ENCODE measurements around the gene REEP6.

Gene REEP6

DNA sequence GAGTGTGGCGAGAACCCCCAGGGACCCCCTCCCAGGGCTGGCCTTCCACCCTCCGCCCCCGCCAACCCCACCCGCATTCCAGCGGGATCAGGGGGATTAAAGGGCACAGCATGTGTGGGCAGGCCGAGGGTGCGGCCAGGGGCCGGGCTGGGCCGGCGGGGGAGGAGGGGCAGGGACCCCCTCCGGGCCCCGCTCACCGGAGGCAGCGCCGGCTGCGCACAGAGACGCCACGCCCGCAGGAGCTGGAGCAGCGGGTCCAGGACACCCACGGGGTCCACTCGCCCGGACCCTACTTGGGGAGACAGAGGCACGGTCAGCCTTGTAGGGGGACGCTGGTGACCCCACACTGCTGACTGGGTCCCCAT is 19.4 kb downstream of the REEP6 start:
- TF ChIP-seq, protein P1, sequence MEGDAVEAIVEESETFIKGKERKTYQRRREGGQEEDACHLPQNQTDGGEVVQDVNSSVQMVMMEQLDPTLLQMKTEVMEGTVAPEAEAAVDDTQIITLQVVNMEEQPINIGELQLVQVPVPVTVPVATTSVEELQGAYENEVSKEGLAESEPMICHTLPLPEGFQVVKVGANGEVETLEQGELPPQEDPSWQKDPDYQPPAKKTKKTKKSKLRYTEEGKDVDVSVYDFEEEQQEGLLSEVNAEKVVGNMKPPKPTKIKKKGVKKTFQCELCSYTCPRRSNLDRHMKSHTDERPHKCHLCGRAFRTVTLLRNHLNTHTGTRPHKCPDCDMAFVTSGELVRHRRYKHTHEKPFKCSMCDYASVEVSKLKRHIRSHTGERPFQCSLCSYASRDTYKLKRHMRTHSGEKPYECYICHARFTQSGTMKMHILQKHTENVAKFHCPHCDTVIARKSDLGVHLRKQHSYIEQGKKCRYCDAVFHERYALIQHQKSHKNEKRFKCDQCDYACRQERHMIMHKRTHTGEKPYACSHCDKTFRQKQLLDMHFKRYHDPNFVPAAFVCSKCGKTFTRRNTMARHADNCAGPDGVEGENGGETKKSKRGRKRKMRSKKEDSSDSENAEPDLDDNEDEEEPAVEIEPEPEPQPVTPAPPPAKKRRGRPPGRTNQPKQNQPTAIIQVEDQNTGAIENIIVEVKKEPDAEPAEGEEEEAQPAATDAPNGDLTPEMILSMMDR (IDR thresholded peaks at IDR 0.05; ENCODE audit: extremely low read depth, missing control alignments), result no peak
- no peak for DNase-seq (ENCODE audit: low spot score)

DNA sequence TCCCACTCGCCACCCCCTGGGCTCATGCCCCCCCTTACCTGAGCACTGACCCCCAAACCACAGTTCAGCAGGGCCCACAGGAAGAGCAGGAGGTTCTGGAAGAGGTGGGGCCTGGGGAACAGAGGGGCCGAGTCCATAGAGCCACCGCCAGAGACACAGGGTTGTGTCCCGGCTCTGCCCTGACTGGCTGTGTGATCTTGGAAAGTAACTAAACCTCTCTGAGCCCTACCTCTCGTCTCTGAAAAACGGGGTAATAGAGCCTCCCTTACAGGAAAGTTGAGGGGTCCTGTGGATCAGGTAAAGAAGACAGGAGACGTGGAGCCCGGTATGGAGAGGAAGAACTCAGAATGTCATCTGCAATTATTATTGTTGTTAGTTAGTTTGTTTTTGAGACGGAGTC is 19.8 kb downstream of the REEP6 start:
- TF ChIP-seq, protein P1 (IDR thresholded peaks at IDR 0.05; ENCODE audit: extremely low read depth, missing control alignments), result no peak

DNA sequence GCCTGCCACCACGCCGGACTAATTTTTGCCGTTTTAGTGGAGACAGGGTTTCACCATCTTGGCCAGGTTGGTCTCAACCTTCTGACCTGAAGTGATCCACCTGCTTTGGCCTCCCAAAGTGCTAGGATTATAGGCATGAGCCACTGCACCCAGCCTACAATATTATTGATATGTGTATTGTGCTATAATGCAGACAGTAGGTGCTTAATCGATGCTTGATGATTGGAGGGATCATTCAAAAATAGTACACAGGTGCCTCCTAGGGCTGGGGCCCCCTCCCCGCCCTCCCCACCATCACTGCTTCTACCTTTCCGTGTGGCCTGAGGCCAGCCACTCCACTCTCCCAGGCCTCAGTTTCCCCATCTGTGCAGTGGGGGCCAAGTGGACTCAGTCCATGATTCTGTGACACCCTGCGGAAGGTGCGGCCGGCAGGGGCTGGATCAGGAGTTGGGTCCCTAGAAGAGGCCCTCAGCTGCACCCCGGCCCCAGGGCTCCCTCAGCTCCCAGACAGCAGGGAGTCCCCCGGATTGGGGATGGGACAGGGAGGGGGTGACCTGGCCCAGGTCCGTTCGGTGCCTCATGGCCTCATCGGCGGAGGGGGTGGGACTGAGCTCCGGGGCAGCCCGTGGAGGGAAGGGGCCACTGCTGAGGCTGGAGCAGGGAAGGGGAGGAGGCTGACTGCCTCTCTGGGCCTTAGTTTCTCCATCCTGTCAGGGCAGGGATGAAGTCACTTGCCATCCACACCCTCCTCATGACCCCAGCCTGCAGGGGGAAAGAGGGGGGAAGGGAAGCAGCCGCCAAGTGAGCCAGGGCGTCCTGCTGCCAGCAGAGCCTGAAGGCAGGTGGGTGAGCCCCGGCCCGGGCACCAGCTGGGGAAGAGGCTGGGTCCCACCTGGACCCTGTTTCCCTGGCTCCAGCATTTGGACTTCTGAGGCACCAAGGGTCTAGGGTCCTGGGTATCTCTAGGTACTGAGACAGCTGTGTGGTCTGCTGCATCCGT is 20.6 kb downstream of the REEP6 start:
- TF ChIP-seq, protein P1 (IDR thresholded peaks at IDR 0.05; ENCODE audit: extremely low read depth, missing control alignments), result no peak
- no peak for DNase-seq (ENCODE audit: low spot score)

More for the DNA sequence above, 19.8 kb downstream of the REEP6 start:
- no peak for DNase-seq (ENCODE audit: low spot score)

DNA sequence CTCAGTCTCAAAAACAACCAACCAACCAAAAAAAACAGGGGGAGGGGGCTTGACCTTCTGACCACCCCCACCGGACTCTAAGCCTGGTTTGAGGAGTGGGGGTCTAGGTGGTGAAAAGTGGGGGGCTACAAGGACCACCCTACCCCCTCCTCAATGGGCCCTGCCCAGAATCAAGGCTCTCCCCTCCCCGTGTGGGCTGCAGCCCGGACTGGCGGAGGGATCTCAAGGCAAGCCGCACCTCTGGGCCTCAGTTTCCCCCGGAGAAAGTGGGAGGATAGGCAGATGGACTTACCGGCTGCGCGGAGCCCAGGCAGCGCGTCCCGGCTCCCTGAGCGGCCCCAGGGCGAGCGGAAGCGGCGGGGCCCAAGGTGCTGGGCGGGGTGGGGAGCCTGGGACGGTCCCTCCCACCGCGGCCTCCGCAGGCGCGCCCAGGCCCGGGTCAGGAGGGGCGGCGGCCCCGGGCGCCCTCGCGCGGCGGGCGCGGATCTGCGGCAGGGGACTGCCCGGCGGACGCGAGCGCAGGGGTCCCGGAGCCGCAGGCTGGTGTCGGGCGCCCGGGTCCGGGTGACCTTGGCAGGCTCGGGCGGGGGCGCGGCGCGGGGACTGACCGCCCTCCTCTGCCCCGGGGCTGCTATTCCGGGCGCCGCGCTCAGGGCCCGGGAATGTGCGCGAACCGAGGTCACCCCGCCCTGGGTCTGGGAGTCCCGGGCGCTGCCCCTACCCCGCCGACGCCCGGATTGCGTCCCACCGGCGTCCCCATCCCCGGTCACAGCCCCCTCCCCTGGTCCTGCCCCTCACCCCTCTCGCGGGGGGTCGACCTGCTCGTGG is 21.9 kb downstream of the REEP6 start, which contains the start of gene ADAMTSL5:
Gene ADAMTSL5 (minus strand): TSS at position 349 of the 828 bp plus-strand sequence. CDS start 2,076 bp downstream, outside the sequence.
- peak; percentile 93 for DNase-seq (ENCODE audit: low spot score)

DNA sequence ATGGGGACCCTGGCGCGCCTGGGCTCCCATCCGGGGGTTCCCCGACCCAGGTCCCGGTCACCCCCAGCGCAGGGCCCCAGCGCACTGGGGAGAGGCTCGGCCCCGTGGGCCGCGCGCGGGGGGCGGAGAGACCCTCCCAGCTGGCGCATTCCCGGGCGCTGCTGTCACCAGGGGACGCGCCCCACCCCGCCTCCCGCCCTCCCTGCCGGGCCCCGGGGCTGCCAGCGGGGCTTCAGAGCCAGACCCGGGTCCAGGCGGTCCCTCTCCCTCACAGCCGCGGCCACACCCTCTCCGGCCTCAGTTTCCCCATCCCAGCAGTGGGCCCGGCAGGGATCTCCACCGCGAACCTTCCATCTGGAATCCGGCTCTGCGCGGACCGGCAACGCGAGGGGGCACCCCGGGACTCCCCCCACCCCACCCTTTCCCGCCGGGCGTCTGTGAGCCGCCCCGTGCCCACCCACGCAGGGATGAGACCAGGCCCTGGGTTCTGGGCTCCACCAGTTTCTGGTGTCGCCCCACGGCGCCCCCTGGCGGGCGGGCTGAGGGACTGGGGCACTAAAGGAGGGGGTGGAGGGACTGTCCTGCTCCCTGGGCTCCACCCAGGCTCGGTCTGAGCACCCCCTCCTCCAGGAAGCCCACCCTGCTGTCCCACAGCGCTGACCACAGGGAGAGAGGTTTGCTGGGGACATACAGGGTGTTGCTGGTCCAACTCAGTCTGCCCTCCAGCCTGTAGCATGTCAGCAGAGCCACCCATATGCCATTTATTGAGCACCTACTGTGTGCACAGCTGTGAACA is 22.7 kb downstream of the REEP6 start:
- DNase-seq (ENCODE audit: low spot score), result peak; percentile 84
- TF ChIP-seq, protein P1 (IDR thresholded peaks at IDR 0.05; ENCODE audit: extremely low read depth, missing control alignments), result peak; percentile 44

More for the DNA sequence above, 21.9 kb downstream of the REEP6 start, which contains the start of gene ADAMTSL5:
- TF ChIP-seq, protein P1 (IDR thresholded peaks at IDR 0.05; ENCODE audit: extremely low read depth, missing control alignments), result peak; percentile 55

DNA sequence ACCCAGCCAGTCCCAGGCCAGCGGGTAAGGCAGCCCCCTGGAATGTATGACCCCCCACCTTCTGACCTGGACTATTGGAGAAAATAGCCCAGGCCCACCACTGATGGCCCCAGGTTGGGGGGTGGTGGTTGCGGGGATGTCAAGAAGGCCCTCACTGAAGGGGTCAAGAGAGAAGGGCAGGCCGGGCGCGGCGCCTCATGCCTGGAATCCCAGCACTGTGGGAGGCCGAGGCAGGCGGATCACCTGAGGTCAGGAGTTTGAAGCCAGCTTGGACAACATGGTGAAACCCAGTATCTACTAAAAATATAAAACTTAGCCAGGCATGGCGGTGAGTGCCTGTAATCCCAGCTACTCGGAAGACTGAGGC is 23.3 kb downstream of the REEP6 start:
- TF ChIP-seq, protein P1 (IDR thresholded peaks at IDR 0.05; ENCODE audit: extremely low read depth, missing control alignments), result no peak

More for the DNA sequence above, 23.3 kb downstream of the REEP6 start:
- no peak for DNase-seq (ENCODE audit: low spot score)

Measured in GM20000 (cell line).